HG03442 (cell line): ENCODE data around the gene CDKN2D.
"Not testable (repeated sequence)": the region's sequence is repeated elsewhere in the genome, so short reads cannot be mapped to it uniquely, and the experiment has no call there.

ENCODE experiments used
- ATAC-seq: cut with Tn5 transposase; IDR thresholded peaks from one replicate; pipeline ENCODE4 v1.9.1; 2021; ENCODE audit warnings: mild to moderate bottlenecking, moderate library complexity; ENCODE audit not compliant: unreplicated experiment

The CDKN2D gene

DNA sequence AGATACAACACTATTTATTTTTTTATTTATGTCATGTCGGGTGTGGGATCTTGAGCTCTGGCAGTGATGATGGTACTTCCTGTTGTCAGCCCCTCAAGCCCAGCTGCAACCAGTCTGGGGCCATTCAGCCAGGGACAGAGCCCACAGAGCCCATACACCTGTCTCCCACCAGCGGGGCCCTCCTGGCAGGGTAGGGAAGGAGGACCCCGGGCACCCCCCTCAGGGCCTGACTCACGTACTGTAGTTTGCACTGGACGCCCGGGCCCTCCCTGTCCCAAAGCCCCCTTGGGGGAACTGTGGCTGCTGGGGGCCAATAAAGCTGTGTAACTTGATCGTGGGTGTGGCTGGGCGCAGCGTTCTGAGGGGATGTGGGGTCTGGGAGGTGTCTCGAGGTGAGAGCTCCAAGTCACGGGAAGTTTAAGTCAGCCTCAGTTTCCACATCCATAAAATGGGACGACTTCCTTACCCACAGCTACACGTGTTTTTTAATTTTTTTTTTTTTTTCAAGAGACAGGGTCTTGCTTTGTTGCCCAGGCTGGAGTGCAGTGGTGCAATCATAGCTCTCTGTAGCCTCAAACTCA is 15.6 kb downstream of the CDKN2D start:
- ATAC-seq: no peak

DNA sequence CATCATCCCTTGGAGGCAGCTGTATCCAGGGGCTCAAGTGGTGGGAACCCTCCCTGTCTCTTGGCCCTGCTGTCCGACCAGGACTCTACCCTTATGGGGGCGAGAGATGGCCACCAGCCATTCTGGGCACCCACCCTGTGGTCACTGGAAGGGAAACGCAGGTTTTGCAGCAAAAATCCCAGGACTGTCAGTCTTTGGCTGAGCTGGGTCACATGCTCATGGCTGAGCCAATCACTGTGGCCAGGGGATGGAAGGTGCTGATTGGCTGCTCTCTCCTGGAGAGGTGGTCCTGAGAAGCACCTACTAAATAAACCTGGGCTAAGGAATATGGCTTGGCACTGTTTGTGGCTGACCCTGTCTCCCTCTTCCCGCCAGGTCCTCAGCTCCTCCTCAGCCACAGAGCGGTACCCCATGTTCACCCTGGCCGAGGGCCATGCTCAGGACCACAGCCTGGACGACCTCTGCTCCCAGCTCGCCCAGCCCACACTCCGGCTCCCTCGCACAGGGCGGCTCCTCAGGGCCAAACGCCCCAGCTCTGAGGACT is 16.2 kb downstream of the CDKN2D start:
- no peak for ATAC-seq

- no peak for ATAC-seq
Measured at GRCh38 chr19:10551698-10552301, 17.0 kb downstream of the CDKN2D start.

- ATAC-seq: not testable (repeated sequence)
Measured at GRCh38 chr19:10551006-10551405, 17.8 kb downstream of the CDKN2D start.

DNA sequence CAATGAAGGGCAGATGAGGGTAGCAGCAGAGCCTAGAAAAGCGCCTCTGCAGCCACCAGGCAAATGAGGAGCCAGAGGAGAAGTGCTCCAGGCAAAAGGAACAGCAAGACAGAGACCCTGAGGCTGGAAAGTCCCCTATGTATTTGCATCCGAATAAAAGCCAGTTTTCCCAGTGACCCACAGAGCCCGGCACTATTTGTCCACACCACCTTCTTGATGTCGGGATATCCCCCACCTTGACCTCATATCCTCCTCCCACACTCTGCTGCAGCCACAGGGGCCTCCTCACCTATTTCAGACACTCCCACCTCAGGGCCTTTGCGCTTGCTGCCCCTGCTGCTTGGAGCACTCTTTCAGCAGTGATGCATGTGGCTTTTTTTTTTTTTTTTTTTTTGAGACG is 18.4 kb downstream of the CDKN2D start:
- ATAC-seq: no peak

DNA sequence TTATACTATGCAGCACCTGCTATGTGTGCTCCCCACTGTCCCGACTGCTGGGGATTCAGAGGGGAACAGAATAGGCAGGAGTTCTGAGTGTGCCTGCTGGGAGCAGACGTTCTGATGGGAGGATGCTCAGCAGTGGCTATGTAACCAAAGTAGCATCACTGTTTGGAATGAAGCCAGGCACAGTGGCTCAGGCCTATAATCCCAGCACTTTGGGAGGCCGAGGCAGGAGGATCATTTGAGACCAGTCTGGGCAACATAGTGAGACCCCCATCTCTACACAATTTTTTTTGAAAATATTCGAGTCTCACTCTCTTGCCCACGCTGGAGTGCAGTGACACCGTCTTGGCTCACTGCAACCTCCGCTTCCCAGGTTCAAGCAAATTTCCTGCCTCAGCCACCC is 19.0 kb downstream of the CDKN2D start:
- no peak for ATAC-seq

GRCh38 chr19:10548746-10549276 is 20.0 kb downstream of the CDKN2D start:
- ATAC-seq: no peak

DNA sequence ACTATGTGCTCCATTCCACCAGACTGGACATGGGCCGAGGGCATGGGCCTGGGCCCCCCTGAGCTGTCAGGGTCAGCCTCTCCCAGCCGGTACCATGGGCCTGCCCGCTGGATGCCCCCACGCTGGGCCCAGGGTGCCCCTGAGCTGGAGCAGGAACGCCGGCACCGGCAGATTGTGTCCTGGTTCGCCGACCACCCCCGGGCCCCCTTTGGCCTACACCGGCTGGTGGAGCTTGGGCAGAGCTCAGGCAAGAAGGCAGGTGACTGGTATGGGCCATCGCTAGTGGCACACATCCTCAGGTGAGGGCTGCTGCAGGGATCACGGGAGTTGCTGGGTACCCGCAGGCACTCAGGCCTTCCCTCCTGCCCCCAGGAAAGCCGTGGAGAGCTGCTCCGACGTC is 22.0 kb downstream of the CDKN2D start:
- ATAC-seq: no peak

DNA sequence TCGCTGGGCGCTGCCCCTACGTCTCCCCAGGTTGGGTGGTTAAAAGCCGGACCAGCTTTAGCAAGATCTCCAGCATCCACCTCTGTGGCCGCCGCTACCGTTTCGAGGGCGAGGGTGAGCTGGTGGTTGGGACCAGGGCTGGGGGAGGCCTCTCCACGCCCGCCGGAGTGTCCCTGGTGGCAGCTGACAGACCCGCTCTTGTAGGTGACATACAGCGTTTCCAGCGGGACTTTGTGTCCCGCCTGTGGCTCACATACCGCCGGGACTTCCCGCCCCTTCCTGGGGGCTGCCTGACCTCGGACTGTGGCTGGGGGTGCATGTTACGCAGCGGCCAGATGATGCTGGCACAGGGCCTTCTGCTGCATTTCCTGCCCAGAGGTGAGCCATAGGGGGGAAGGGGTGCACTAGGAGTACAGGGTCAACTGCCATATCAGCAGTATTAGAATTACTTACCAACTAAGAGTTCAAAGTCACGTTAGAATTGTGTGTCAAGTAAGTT is 24.0 kb downstream of the CDKN2D start:
- no peak for ATAC-seq

DNA sequence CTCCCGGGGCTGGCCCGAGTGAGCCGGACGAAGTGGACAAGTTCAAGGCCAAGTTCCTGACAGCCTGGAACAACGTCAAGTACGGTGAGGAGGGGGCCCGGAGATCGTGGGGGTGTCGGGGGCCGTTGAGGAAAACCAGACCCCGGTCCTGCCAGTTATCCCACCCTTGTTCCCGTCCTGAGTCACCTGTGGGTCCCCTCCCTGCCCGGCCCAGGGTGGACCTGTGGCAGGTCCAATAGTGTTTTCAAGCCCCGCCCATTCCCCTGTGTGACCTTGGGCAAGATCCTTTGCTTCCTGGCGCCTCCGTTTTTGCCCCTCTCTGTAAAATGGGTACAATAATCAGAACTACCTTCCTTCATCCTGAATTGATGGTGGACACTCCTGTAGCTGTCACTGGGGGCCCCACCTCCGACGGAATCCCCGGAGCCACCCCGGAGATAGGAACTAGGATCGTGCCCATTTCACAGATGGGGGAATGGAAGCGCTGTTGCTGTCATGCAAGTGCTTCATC is 24.5 kb downstream of the CDKN2D start:
- ATAC-seq: peak; percentile 22

GRCh38 chr19:10543420-10544241 is 25.1 kb downstream of the CDKN2D start, which contains the start of gene ATG4D:
Gene ATG4D (plus strand): TSS chr19:10543904. CDS start chr19:10544091, 187 bp downstream.
- peak; percentile 62 for ATAC-seq

- no peak for ATAC-seq
Measured at GRCh38 chr19:10543059-10543419, 25.7 kb downstream of the CDKN2D start.

- not testable (repeated sequence) for ATAC-seq
Measured at GRCh38 chr19:10539016-10539415, 29.8 kb downstream of the CDKN2D start.

DNA sequence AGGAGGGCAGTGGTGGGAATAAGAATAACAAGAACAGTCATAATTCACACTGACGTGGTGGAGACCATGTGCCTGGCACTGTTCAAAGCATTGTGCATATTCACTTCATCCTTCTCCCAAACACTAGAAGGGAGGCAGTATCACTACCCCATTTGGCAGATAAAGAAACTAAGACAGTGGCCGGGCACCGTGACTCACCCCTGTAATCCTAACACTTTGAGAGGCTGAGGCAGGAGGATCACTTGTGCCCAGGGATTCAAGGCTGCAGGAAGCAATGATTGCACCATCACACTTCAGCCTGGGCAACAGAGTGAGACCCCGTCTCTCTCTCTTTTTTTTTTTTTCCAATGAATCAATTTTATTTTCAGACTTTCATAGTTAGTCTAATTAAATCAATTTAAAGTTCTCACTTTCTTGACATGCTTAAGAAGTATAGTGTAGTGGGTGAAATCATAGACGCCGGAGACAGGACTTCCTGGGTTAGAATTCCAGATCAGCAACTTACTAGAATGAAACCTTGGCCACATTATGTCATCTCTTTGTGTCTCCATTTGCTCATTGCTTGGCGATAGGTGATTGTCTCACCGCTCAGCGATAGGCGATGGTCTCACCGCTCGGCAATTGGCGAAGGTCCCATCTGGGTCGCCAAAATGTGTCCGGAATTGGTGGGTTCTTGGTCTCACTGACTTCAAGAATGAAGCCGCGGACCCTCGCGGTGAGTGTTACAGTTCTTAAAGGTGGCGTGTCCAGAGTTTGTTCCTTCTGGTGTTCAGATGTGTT is 30.4 kb downstream of the CDKN2D start:
- no peak for ATAC-seq

DNA sequence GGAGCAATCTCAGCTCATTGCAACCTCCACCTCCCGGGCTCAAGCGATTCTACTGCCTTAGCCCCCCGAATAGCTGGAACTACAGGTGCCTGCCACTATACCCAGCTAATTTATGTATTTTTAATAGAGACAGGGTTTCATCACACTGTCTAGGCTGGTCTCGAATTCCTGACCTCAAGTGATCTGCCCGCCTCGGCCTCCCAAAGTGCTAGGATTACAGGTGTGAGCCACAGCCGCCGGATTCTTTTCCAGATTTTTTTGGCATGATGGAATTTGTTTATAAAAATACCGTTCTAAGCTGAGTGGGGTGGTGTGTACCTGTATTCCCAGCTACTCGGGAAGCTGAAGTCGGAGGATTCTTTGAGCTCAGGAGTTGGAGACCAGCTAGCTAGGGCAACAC is 31.1 kb downstream of the CDKN2D start:
- no peak for ATAC-seq

DNA sequence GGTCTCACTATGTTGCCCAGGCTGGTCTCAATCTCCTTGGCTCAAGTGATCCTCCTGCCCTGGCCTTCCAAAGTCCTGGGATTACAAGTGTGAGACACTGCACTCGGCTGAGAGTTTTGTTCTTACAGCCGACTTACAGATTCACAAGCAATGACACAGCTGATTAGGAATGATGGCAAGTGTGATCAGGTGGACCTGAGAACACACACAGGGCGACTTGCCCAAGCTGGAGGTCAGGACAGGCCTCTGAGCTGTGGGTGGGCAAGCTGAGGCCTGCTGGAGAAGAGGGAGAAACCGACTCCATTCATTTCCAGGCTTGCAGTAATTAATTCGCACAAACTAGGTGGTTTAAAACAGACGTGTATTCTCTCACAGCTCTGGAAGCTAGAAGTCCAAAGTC is 33.2 kb downstream of the CDKN2D start:
- ATAC-seq: no peak

DNA sequence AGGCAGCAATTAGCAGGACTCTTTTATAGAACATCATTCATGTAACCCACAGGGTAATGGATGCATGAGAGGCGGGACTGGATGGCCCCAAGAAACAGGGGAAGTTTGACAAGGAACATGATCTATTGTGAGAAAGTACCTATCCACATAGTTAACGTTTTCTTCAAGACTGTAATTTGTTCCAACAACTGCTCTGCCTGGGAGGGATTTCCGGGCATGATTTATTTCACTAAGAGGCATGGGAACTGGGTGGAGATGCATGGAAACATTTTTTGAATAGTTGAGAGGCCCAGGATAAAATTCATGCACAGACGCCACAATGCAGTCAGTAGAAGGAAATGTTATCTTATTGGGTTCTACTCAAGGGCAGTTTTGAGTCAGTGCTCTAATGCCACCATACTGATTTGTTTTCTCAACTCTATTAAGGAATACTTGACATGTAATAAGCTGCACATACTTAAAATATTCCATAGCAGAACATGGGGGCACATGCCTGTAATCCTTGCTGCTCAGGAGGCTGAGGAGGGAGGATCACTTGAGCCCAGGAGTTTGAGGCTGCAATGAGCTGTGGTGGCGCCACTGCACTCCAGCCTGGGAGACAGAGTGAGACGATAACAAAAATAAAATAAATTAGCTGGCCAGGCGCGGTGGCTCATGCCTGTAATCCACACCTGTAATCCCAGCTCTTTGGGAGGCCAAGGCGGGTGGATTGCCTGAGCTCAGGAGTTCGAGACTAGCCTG is 35.0 kb downstream of the CDKN2D start:
- ATAC-seq: no peak

DNA sequence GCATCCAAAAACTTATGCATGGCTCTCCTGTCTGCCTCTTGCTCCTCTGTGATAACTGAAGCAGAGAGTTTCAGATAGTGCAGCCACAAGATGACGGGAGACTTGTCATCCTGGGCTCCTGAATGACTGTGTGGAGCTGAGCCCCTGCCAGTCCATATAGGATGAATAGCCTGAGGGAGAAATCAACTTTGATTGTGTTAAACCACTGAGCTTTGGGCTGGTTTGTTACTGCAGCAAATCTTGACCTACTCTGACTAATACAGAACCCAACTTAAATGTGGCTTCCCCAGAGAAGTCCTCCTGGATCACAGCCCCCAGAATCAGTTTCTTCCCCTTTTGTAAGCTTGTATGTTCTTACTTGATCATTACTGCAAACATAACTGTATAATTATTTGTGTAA is 36.3 kb downstream of the CDKN2D start:
- no peak for ATAC-seq

GRCh38 chr19:10526887-10527286 is 41.9 kb downstream of the CDKN2D start:
- not testable (repeated sequence) for ATAC-seq

DNA sequence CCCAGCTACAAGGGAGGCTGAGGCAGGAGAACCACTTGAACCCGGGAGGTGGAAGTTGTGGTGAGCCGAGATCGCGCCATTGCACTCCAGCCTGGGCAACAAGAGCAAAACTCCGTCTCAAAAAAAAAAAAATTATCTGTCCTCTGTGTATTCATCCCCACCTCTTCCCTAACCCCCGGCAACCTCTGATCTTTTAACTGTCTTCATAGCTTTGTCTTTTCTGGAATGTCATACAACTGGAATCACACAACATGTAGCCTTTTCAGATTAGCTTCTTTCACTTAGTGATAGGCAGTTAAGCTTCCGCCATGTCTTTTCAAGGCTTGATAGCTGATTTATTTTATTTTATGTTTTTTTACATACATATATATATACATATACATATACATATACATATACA is 43.1 kb downstream of the CDKN2D start:
- no peak for ATAC-seq
